GM23248 (cell line): Measurements from ENCODE around the gene ZMYND12. TPM values are rescaled to one million over a fixed set of nuclear protein-coding genes. Genes with fewer than 3 reads are reported as not detected.
A peak's percentile ranks its signal among the peaks of the same experiment; 100 is the strongest.
"Not testable (repeated sequence)": the region's sequence is repeated elsewhere in the genome, so short reads cannot be mapped to it uniquely, and the experiment has no call there.

ENCODE experiments used
- DNase-seq: peaks from one replicate; pipeline ENCODE4 v3.0.0-alpha.2; 2015
- H2AFZ ChIP-seq: fragments of 200-600 bp; sonication (generic); 2 replicates; pipeline ENCODE4 v1.6.1; 2016; ENCODE audit warnings: antibody characterized with exemption
- H3F3A ChIP-seq: fragments of 200-600 bp; sonication (generic); 2 replicates; pipeline ENCODE4 v1.6.1; 2016; ENCODE audit warnings: mild to moderate bottlenecking, antibody characterized with exemption, mixed run types; ENCODE audit not compliant: insufficient read depth
- H3K27ac ChIP-seq: fragments of 200-600 bp; sonication (generic); 2 replicates; pipeline ENCODE4 v1.5.1; 2016; ENCODE audit warnings: mild to moderate bottlenecking
- H3K27me3 ChIP-seq: fragments of 200-600 bp; sonication (generic); replicated peaks from 2 replicates; pipeline ENCODE4 v1.6.1; 2016; ENCODE audit warnings: mild to moderate bottlenecking; ENCODE audit not compliant: insufficient read depth
- H3K36me3 ChIP-seq: fragments of 200-600 bp; sonication (generic); 2 replicates; pipeline ENCODE4 v1.6.1; 2016; ENCODE audit warnings: low read depth, mild to moderate bottlenecking
- H3K4me1 ChIP-seq: fragments of 200-600 bp; sonication (generic); 2 replicates; pipeline ENCODE4 v1.6.1; 2016; ENCODE audit warnings: mild to moderate bottlenecking; ENCODE audit not compliant: insufficient read depth
- H3K4me2 ChIP-seq: fragments of 200-600 bp; sonication (generic); one replicate; pipeline ENCODE4 v1.6.1; 2016; ENCODE audit warnings: mild to moderate bottlenecking; ENCODE audit not compliant: unreplicated experiment
- H3K4me3 ChIP-seq: fragments of 200-600 bp; sonication (generic); 2 replicates; pipeline ENCODE4 v1.5.1; 2016; ENCODE audit warnings: mild to moderate bottlenecking
- H3K79me2 ChIP-seq: fragments of 200-600 bp; sonication (generic); 2 replicates; pipeline ENCODE4 v1.6.1; 2016; ENCODE audit warnings: mild to moderate bottlenecking; ENCODE audit not compliant: insufficient read depth
- H3K9ac ChIP-seq: fragments of 200-600 bp; sonication (generic); 2 replicates; pipeline ENCODE4 v1.6.1; 2016; ENCODE audit warnings: mild to moderate bottlenecking
- H3K9me2 ChIP-seq: fragments of 200-600 bp; sonication (generic); 2 replicates; pipeline ENCODE4 v1.6.1; 2016; ENCODE audit warnings: mixed run types, mild to moderate bottlenecking, moderate library complexity; ENCODE audit not compliant: insufficient read depth
- H3K9me3 ChIP-seq: fragments of 200-600 bp; sonication (generic); one replicate; pipeline ENCODE4 v1.6.1; 2017; ENCODE audit warnings: low read depth
- H4K20me1 ChIP-seq: fragments of 200-600 bp; sonication (generic); 2 replicates; pipeline ENCODE4 v1.6.0; 2016; ENCODE audit not compliant: insufficient read depth
- EZH2 ChIP-seq: fragments of 200-600 bp; sonication (generic); IDR thresholded peaks from 2 replicates; pipeline ENCODE4 v1.6.1; 2018; ENCODE audit warnings: antibody characterized with exemption, mild to moderate bottlenecking; ENCODE audit not compliant: insufficient read depth, poor library complexity, severe bottlenecking
- EZH2phosphoT487 ChIP-seq: fragments of 200-600 bp; sonication (generic); IDR thresholded peaks from 2 replicates; pipeline ENCODE4 v1.6.1; 2018; ENCODE audit warnings: antibody characterized with exemption, moderate library complexity, mild to moderate bottlenecking, low read depth; ENCODE audit not compliant: insufficient read depth
- WGBS, 2 experiments: methylation state at CpG; one replicate each; pipeline ENCODE4 v1.1.6; 2015 to 2017; ENCODE audit warnings: low lambda C conversion rate in 2 of 2, low coverage in 1 of 2; ENCODE audit errors: missing lambda C conversion rate in 2 of 2; 5-methylcytosine and 5-hydroxymethylcytosine counted together
- in situ Hi-C: fragments of 300-500 bp; cut with MboI; formaldehyde crosslinking; loops from 2 replicates; pipeline ENCODE4 v1.15.0; 2020
- polyA plus RNA-seq: library from polyadenylated mRNA; unstranded; fragments of >200 nt; fragmentation: Nextera tagmentation; extraction: Ambion mirVana; gene quantifications from 2 replicates; pipeline ENCODE4 v1.2.1, GENCODE V29; 2016
- total RNA-seq: library from RNA; depleted of rRNA; stranded (reverse); fragments of >200 nt; shearing (Covaris generic); gene quantifications from 2 replicates; pipeline ENCODE4 v1.2.3, GENCODE V29; 2014; rRNA removed

The ZMYND12 gene, protein sequence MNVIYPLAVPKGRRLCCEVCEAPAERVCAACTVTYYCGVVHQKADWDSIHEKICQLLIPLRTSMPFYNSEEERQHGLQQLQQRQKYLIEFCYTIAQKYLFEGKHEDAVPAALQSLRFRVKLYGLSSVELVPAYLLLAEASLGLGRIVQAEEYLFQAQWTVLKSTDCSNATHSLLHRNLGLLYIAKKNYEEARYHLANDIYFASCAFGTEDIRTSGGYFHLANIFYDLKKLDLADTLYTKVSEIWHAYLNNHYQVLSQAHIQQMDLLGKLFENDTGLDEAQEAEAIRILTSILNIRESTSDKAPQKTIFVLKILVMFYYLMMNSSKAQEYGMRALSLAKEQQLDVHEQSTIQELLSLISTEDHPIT
- total RNA-seq: 0.13 and 3.2 TPM in 2 replicates
- 0.68 and 1.4 TPM in 2 replicates for polyA plus RNA-seq

DNA sequence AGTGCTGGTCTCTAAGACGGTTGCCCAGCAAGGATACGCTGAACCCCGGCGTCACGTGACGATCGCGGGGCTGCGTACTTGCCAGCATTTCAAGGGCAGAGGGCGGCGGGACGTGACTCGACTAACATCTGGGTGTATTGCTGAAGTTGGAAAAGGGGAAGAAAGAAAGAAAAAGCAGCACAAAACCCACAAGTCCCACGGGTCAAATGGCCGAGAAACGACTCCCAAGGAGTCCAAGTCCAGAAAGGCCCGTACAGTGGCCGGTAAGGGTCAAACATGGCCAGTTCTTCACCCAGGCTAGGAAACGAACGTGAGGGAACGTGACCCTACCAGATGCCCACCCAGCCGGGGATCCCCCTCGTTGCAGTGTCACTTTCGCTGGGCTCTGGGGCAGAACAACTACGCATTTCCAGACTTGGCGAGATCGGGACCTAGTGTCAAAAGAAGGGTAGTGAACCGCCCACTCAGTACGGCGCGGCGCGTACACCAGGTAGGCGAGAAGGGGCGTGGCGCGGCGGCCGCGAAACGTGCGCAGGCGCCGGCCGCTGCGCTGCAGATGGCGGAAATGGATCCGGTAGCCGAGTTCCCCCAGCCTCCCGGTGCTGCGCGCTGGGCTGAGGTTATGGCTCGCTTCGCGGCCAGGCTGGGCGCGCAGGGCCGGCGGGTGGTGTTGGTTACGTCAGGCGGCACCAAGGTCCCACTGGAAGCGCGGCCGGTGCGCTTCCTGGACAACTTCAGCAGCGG is at the start of gene ZMYND12, which contains the start of gene PPCS:
Gene ZMYND12 (minus strand): TSS at position 13 of the 744 bp plus-strand sequence. CDS start 25 bp downstream, outside the sequence.
Gene PPCS (plus strand): TSS at position 534 of the 744 bp plus-strand sequence. CDS start 23 bp downstream, at position 557.
- Histone ChIP-seq H3K9me2 (no peaks in the 10 kb centered on the region), H3K9ac (peak within 1 kb of the TSS; percentile 92), H4K20me1 (no peaks in the 10 kb centered on the region), H3K27ac (peak within 1 kb of the TSS; percentile 65), H3K36me3 (peaks cover 13% of the 10 kb centered on the region), H3F3A (peaks cover 19% of the 10 kb centered on the region; the same call in 1 of the 2 replicates), H3K4me3 (peak within 1 kb of the TSS; percentile 91), H3K4me1 (peaks cover 10% of the 10 kb centered on the region), H3K79me2 (peaks cover 15% of the 10 kb centered on the region), H2AFZ (peak within 1 kb of the TSS; percentile 98), H3K4me2 (peak within 1 kb of the TSS; percentile 80), H3K27me3 (no peaks in the 10 kb centered on the region), H3K9me3 (no peaks in the 10 kb centered on the region)
- peak; percentile 91 for DNase-seq
- TF ChIP-seq EZH2 (no peak), EZH2phosphoT487 (no peak)
- 1 to 2% methylated on average over 63 to 65 of the region's 66 CpGs for WGBS, 2 experiments
- in situ Hi-C loops: no loop called here

DNA sequence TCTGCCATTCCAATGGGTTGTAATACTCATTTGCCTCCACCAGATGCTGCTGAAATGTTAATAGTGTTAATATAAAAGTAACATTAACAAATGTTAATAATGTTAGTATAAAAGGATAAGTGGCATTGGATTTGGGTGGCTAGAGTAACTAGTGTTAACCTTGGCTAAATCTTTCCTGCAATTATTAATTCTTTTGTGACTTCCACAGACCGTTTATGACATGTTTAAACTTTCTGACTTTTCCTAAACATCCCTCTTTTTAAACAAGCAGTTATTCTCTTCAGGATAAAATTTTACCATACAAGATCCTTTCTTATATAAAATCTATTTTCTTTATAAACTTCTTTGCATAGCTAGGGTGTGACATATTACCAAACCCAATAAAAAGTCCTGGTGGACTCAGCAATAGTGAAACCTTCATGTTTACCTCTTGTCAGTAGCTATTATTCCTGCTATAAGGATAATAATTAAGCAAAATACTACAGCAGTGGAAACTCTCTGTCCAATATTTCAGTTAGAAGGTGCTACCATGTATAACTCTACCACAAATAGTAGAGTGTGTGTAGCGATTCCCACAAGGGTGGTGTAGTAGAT is 48.8 kb upstream of the ZMYND12 start:
- no peaks in the 10 kb centered on the region for H3K9me2 ChIP-seq
- H3K9me3 ChIP-seq: peaks cover 8% of the 10 kb centered on the region
- no peaks in the 10 kb centered on the region for H3K27me3 ChIP-seq
- H3F3A ChIP-seq: no peaks in the 10 kb centered on the region
- DNase-seq: no peak
- in situ Hi-C loops: no loop called here
- no peak overlapping the region for H3K4me2 ChIP-seq
- H3K9ac ChIP-seq: no peak overlapping the region
- WGBS, 2 experiments: 46 to 58% methylated on average over 2 of the region's 2 CpGs
- H2AFZ ChIP-seq: no peak overlapping the region
- no peak overlapping the region for H3K27ac ChIP-seq
- H3K79me2 ChIP-seq: no peaks in the 10 kb centered on the region
- no peaks in the 10 kb centered on the region for H4K20me1 ChIP-seq
- no peak overlapping the region for H3K4me3 ChIP-seq
- H3K4me1 ChIP-seq: no peaks in the 10 kb centered on the region
- no peak for TF ChIP-seq EZH2
- TF ChIP-seq EZH2phosphoT487: no peak
- H3K36me3 ChIP-seq: peaks cover 5% of the 10 kb centered on the region; the same call in 1 of the 2 replicates

DNA sequence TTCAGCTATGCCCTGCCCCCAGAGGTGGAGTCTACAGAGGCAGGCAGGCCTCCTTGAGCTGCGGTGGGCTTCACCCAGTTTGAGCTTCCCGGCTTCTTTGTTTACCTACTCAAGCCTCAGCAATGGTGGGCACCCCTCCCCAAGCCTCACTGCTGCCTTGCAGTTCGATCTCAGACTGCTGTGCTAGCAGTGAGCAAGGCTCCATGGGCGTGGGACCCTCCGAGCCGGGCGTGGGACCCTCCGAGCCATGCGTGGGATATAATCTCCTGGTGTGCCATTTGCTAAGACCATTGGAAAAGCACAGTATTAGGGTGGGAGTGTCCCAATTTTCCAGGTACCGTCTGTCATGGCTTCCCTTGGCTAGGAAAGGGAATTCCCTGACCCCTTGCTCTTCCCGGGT is 46.2 kb upstream of the ZMYND12 start:
- H3K9ac ChIP-seq, H3K4me3 ChIP-seq, H3K4me1 ChIP-seq, H3K27me3 ChIP-seq, H2AFZ ChIP-seq, H3K9me3 ChIP-seq, H3F3A ChIP-seq, H3K4me2 ChIP-seq, H3K9me2 ChIP-seq, H3K36me3 ChIP-seq, in situ Hi-C loops, H3K27ac ChIP-seq, DNase-seq, H3K79me2 ChIP-seq, H4K20me1 ChIP-seq: not testable (repeated sequence)
- WGBS, 2 experiments: 72 to 75% methylated on average over 10 to 11 of the region's 11 CpGs

DNA sequence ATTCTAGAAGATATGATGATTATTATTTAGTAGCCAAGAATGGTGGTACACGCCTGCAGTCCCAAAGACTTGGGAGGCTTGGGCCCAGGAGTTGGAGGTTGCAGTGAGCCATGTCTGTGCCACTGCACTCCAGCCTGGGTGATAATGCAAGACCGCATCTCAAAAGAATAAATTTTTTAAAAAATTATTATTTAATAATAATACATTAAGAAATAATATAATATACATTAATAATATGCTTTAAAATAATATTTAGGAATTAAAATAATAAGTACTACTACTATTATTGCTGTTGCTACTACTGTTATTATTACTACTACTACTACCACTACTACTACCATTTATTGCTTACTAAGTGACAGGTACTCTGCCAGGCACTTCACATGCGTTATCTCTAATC is 34.4 kb upstream of the ZMYND12 start:
- Histone ChIP-seq H3K4me3 (no peak overlapping the region), H3K4me2 (no peak overlapping the region), H3K9ac (no peak overlapping the region), H2AFZ (no peak overlapping the region), H3K9me3 (no peaks in the 10 kb centered on the region), H3K27me3 (no peaks in the 10 kb centered on the region), H3K36me3 (no peaks in the 10 kb centered on the region), H3K9me2 (no peaks in the 10 kb centered on the region), H3K79me2 (no peaks in the 10 kb centered on the region), H3K4me1 (no peaks in the 10 kb centered on the region), H3K27ac (no peak overlapping the region), H3F3A (no peaks in the 10 kb centered on the region), H4K20me1 (no peaks in the 10 kb centered on the region)
- no peak for DNase-seq
- in situ Hi-C loops: no loop called here
- WGBS, 2 experiments: 90% methylated on average over 3 of the region's 3 CpGs
- TF ChIP-seq EZH2 (no peak), EZH2phosphoT487 (no peak)
